CD4-positive, alpha-beta T cell treated with Interleukin-21 for 1 hour (primary cell): ENCODE results near the gene NACC2.

ENCODE experiments used
- DNase-seq: peaks from one replicate; pipeline ENCODE4 v3.0.0-alpha.2; 2020

Gene NACC2

DNA sequence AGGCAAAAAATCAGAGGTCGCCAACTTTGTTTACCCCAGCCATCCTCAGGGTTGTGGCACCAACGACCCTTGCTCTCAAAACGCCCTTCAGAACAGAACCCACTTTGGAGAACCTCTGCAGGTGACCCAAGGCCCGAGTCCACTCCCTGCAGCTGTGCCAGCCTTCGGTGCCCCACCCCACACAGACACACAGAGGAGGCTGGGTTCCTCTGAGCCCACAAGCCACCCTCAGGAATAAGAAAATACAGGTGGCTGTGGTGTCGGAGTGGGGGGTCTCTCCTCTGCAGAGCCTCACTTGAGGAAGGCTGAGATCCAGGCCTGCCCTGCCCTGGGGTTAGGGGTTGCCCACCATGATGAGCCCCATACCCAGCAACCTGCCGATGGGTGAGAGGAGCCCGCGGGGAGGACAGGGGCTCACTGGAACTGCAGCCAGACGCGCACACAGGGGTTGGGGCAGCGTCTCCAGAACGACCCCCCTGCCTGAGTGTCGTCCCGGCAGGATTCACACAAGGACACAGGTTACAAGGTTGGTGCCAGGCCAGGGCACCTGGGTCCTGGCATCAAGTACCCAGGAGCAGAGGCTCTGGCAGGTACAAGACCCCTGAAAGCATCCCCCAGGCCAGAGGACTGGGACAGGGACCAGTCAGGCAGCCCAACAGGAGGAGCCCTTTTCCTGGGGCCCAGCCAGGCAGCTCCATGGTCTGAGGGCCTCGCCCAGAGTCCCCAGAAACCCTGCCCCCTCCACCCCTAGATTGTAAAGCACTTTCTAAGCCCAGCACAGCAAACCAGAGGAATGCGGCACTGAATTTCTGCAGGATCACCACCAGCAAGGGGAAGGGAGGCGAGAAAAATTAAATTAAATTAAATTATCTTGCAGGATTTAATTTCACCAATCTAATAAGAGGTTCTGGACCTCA is 40.0 kb downstream of the NACC2 start:
- no peak for DNase-seq

DNA sequence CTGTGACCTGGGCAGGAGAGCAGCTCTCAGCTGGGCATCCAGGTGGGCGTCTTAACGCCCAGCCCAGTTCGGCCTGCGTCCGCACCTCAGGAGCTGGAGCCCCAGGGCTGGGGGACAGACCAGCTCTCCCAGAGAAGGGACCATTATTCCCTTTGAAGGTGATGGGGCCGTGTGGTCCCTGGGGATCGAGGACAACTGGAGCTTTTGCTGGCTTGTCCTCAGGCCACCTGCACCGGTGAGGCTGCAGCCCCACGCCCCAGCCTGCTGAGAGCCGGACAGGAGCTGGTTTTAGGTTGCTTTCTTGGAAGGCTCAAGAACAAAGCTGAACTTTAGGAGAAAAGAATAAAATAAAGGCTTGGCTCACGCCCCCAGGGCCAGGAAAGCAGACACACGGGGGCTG is 40.9 kb downstream of the NACC2 start:
- DNase-seq, result no peak

DNA sequence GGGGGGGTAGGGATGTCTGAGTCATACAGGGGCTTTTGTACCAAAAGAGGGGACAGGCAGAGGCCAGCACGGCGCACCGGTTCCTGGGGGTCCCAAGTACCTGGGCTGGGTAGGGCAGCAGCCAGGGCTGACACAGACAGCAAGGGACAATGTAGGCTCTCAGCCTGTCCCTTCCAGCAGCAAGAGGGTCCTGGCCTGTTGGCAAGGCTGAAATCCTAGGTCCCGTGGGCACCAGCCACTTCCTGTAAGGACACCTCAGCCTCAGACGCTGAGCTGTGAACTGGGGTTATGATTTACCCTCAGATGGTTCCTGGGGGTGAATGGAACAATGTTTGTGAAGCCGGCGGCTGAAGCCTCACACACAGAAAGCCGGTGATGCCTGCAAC is 41.3 kb downstream of the NACC2 start:
- no peak for DNase-seq

DNA sequence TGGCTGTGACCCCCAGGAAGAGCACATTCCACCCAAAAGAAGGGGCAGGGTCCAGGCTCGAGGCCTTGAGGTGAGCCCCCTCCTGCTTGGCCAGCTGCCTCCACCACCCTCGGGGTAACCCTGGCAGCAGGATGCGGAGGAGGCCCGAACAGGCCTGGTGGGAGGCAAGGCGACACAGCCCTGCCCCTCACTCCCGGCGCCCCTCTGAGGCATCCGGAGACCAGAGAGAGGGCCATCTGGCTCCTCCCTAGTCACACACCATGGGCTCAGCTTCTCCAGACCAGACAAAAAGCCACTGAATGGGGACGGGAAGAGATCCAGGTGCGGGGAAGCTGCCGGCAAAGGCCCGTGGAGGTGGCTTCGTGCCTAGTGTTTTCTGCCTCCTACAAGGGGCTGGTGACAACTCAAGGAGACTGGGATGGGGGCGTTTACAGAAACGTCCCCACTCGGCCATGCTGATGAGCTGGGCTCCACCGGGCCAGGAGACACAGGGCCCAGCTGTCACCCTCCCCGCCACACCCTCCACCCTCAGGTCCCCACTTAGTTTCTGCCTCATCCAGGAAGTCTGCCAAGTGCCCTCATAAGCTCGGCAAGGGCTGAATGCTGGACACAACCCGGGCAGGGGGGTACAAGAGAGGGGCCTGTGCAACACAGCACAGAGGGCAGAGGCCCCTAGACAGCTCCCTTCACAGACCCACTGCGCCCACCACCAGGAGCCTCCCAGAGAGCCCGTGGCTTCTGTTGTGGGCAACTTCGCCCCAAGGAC is 41.9 kb downstream of the NACC2 start:
- DNase-seq, result no peak

DNA sequence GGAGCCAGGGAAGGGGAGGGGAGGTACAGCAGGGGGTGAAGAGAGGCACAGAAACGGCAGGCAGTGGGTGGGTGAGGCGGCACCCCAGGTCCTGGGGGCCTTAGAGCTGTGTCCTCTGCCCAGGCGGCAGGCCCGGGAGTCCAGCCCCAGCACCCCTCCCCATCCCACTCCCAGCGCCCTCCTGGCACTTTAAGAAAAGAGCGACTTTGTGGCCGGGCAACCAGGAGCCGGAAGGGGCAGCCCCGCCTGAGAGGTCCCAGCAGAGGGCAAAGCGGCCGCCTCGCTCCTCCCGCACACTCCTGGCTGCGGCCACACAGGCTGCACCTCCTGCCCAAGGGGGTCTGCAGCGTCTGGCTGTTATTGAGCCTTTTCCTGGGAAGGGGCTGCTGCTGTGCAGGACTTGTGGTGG is 42.6 kb downstream of the NACC2 start:
- DNase-seq, result no peak

DNA sequence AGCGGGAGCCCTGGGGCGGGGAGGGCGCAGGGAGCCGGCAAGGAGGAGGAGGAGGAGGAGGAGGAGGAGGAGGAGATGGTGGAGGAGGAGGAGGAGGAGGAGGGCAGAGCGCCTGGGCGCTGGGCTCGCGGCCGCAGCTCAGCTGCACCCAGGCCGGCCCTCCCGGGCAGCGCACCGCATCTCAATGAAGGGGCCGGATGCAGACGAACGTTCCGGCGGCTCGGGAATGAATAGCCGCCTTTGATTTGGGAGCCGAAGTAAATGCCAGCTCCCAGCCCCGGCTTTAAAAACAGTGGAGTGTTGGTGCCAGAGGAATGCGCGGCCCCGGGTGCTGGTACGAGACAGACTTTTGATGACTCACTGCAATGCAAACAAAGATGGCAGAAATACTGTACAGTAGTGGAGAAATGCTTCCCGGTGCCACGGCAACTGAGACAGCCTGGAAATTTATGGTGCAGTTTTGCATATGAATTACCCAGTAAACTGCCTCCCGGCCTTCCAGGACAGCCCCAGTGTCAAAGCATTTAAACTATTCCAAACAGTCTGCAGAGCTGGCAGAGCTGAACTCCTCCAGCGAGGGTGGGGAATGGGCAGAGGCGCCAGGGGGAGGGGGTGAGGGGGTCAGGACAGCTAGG is 43.1 kb downstream of the NACC2 start:
- no peak for DNase-seq

DNA sequence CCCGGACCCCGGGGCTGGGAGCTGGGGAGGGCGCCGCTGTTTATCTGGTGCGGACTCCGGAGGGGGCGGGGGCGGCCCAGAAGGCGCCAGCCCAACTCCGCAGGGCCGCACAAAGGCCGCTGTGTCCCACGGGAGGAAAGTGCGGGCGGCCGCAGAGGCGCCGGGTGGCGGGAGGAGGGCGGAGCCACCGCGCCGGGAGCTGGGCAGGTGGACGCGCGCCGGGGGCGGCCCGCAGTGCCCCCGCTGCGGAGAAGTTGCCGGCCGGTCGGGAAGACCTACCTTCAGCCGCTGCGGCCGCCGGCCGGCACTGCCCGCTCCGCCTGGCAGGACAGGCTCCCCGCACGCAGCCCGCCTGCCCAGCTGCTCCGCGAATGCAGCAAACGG is 43.6 kb downstream of the NACC2 start:
- no peak for DNase-seq

DNA sequence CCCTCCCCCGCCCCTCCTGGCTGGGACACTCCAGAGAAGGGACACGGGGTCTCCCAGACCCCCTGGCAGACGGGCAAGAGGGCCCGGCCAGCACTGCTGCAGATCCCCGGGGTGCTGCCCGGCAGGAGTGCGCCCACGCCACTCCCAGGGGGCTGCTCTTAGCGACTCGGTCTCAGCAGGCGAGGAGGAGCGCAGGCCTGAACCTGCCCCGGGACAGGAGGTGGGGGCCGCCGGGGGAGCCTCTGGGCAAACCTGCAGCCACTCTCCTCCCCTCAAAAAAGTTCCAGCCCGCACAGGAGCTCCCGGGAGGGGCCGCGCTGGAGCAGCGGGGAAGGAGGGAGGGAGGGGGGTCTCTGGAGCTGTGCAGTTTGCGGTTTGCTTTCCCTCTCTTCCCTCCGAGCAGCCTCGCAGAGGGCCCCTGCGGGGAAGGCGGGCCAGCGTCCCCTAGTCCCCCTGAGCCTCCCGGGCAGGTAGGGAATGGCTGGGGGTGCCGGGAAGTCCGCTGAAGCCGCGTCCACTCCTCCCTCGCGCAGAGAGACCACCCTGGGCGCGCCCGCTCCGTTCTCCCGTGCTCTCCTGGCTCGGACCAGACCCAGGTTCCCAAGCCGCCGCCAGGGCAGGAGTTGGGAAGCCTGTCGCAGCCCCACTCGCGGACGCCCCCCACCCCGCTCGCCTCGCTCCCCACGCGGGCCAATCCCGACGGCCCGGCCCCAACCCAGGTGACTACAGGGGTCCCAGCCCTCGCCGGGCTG is 44.2 kb downstream of the NACC2 start:
- DNase-seq, result no peak

DNA sequence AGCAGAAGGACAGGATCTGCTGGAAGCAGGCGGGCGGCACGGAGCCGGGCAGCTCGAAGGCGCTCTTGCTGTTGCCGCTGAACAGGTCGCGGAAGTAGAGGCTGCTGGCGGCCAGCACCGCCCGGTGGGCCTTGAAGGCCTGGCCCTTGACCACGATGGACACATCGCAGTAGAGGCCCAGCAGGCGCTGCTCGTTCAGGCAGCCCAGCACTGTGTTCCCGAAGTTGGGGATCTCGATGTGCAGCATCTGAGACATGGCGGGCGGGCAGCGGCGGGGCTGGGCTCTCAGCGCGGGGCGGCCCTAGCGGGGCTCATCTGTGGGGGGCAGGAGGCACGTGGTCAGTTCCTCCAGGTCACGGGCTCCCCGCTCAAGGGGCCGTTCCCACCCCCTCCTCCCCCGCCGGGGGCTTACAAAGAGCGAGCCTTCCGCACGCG is 44.8 kb downstream of the NACC2 start:
- no peak for DNase-seq

DNA sequence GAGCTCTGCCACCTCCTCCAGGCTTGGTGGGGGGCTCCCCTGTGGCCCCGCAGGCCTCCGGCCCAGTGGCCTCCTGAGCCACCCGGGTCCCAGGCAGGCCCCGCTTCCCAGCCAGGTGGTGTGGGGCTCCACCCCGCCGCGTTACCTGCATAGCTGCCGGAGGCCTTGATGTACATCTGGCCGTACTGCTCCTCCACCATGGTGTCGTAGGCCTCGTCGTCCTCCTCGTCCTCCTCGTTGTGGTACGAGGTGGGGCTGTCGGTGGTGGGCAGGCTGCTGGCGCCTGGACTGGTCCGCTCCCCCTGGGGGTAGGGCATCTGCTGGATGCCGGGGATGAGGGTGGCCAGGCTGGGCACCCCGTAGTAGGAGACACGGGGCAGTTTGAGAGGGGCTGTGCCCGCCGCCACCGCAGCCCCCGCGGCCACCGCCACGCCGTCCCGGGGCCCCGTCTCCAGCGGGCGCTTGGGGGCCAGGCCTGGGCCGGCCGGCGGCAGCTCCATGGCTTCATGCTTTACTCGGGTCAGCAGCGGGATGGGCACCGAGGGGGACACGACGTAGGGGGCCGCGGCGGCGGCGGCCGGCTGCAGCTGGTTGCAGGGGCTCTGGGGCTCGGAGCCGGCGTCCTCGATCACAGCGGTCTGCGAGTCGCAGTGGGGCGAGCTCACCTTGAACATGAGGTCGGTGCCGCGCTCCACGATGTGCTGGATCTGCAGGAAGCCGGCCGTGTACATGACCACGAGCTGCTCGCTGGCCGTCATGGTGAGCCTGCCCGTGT is 45.4 kb downstream of the NACC2 start:
- DNase-seq, result no peak

DNA sequence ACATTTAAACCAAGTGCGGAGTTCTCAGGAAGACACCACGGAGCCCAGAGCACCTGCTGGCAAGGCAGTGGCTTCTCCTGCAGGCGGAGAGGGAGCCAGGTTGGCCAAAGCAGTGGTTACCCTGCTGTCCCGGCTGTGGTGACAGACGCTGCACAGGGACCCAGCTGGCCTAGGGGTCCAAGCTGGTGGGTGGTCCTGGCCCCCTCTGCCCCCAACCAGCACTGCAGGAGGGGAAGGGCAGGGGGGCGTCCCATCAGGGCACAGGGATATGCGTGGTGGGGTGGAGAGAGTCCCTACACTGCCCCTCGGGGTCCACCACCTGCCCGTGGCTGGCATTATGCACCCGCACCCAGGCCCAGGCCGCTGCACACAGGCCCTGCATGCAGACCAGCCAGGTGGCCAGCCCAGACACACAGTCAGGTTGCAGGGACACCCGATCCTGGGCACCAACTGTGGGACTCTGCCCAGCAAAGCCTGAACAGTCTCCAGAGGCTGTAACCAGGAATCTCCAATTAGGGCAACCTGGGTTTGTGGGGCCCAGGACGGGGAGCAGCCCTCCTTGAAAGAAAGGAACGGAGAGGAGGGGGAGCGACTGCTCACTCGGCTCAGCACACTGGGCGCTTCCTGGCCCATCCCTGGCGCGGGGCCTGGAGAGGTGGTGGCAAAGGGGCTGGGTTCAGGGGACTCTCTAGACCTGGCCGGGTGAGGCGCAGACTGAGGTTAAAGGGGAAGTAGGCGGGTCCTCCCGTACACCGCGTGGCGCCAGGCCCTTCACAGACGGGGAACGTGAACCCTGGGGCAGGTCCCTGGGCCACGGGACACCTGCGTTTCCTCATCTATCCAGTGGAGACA is 46.3 kb downstream of the NACC2 start:
- no peak for DNase-seq

DNA sequence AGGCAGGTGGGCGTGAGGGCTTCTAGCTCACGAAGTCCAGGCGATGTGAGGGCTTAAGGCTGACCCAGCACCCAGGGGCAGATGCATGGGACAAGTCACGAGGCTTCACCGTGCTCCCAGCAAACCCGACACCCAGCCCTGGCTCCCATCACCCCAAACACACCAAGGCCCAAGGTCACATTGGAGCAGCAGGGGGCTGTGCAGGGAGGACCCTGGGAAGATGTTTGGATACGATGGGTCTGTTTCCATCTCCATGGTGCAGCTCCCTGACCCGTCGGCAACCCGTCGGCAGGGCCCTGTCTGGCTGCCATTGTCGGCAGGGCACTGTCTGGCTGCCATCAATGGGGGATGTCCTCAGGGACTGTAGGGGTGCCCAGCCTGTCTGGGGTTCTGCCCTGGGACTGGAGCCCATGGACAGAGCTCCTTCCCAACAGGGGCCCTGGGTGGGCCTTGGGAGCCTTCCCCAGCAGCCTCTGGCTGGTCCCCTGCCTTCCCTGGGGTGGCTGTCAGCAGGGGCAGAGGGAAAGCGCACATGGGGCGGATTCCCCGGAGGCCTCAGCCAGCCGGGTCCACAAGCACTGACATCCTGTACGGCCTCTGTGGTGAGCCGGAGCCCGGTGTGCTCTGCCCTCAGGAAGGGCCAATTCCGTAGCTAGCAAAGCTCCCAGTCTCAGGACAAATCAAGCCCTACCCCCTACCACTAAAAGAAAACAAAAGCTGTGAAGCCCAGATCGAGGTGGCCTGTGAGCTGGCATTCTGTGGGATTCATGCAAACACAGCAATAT is 47.1 kb downstream of the NACC2 start:
- DNase-seq, result no peak

DNA sequence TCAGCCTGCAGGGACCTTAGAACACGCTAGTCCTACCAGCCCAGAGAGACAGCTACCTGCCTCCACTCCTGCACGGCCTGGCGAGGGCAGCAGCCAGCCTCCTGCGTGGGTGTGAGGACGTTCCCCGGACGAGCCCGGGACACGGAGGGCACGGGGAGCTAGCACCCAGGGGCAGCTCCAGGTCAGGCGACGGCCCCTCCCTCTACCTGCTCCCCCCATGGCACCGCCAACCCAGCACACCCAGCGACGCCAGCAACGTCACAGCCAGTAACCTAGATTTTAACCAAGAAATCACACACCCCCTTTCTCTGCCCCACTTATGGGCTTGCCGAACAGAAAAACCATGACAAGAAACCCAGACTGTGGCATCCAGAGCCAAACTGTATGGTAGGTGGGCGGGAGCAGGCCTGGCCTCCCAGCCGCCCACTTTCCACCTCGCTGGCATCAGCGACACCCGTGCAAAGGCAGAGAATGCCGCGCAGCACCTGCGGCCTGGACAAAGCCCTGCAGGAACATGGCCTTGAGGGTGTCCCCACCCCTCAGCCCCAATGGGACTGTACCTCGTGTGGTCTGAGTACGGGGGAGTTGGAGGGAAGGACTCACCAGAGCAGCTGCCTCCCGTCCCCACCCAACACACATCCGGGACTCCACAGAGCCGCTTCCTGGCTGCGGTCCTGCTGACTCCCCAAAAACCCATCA is 47.9 kb downstream of the NACC2 start:
- DNase-seq, result no peak

DNA sequence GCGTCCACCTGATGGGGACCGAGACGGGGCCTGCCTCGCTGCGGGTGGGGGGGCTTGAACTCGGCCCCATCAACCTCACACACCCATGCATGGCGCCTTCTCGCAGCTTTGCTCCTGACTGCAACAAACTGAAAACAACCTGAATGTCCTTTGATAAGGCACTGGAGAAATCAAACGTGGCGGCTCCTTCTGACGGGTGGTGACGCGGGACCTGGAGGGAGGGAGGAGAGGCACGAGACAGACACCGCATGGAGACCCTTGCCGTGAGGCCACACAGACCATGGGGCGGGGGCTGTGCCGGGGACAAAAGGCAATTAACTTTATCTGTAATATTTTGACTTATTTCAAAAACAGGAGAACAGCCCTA is 48.6 kb downstream of the NACC2 start:
- no peak for DNase-seq

DNA sequence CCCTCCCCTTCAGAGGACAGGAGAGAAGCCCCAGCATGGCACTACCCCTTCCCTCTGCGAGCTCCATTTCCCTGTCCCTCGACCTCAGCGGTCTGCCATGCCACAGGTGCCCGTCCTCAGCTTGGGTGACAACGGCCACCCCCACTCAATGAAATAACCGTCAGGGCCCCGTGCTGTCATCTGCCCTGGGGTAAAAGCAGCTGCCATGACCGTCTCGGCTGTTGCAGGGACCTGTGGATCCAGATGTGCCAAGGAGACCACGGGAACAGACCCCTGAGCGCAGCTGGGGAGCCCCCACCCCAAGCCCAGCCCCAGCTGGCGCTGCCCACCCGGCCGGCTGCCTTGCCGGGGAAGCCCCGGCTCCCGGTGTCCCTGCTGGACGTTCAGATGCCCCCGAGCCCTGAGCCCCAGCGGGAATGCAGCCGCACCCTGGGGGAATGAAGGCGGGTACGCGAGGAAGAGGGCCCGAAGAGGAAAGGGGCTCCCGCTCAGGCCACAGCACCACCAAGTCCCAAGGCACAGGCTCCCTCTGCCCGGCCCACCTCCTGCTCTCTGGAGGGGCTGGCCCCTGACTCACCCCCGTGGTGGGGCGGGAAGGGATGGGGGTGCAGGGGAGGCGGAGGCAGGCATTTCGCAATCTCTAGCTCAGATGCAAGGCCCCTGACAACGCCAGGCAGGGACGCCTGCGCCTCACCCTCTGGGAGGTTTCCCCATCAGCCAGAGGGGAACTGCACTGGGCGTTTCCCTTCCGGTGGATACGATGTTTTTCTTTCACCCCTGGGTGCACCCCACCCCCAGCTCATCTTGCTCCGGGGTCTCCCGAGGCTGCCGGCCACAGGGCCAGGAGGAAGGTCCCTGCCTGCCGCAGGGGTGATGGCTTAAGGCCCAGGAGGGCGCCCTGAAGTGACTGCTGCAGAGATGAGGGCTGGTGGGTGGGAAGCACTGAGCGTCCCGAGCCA is 49.2 kb downstream of the NACC2 start:
- DNase-seq, result no peak

DNA sequence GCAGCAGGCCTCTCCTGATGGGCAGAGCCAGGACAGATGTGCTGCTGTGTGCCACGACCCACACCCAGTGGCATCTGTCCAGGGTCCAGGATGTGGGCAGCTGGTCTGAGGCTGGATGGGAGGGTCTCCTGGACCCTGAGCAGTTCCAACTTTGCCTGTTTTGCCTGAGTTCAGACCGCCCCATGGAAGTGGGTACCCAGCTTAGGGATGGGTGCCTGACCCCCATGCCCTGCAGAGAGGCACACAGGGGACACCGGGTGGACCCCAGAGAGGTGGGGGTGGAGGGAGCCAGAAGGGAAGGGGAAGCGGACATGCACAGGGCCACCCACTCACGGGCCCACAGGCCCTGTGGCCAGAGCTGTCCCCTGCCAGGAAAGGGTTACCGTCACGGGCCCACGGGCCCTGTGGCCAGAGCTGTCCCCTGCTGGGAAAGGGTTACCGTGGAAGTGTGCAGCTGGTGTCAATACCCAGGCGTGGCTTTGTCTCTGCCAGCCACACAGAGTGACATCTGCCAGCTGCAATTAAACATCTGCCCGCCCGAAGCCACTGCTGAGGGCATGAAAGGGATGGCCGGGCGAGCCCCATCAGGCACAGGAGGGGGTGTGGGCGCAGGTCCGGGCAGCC is 50.0 kb downstream of the NACC2 start:
- no peak for DNase-seq

DNA sequence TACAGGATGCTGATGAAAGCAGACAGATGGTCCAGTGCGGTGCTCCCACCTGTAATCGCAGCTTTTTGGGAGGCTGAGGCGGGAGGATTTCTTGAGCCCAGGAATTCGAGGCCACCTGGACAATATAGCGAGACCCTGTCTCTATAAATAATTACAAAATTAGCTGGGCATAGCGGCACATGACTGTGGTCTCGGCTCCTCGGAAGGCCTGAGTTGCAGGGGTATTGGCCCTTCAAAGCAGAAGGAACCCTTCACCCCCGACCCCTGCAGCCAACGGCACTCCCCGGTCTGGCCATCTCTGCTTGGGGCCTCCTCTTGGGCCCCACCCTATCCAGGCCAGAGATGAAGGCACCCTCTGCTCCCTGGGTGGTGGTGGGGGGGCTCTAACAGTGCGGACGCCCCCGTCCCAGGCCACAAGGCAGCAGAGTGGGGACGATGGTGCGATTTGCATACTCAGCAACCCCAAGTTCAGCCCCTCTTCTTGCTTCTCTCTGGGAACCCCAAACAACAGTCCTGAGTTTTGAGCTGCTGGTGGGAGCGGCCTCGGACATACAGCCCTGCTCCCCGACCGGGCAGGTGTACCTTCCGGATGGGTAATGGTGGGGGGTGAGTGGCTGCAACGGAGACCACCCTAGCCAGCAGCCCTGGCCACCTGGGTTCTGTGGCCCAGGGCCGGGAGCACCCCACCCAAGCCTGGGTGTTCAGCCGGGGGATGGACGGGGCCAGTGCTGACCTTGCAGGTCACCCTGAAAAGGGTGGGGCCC is 50.7 kb downstream of the NACC2 start:
- DNase-seq, result no peak
